ENCODE measurements around the gene GOLGA7B.
"Not testable (repeated sequence)": the region's sequence is repeated elsewhere in the genome, so short reads cannot be mapped to it uniquely, and the experiment has no call there.

The GOLGA7B gene

GRCh38 chr10:97830064-97830463 is 19.6 kb upstream of the GOLGA7B start:
- FAIRE-seq (no peak), DNase-seq (ENCODE audit: insufficient read length, low spot score) (no peak)

- FAIRE-seq (no peak), DNase-seq (ENCODE audit: insufficient read length, low spot score) (no peak)
Measured at GRCh38 chr10:97831259-97831658, 18.4 kb upstream of the GOLGA7B start.

GRCh38 chr10:97836446-97836845 is 13.2 kb upstream of the GOLGA7B start:
- FAIRE-seq (no peak), DNase-seq (ENCODE audit: insufficient read length, low spot score) (no peak)

GRCh38 chr10:97838091-97838490 is 11.6 kb upstream of the GOLGA7B start:
- FAIRE-seq: no peak
- DNase-seq (ENCODE audit: insufficient read length, low spot score): no peak

GRCh38 chr10:97841166-97841565 is 8.5 kb upstream of the GOLGA7B start:
- not testable (repeated sequence) for FAIRE-seq

GRCh38 chr10:97842114-97842513 is 7.5 kb upstream of the GOLGA7B start:
- FAIRE-seq; DNase-seq (ENCODE audit: insufficient read length, low spot score): not testable (repeated sequence)

More at GRCh38 chr10:97841166-97841565, 8.5 kb upstream of the GOLGA7B start:
- DNase-seq (ENCODE audit: insufficient read length, low spot score): not testable (repeated sequence)

GRCh38 chr10:97842656-97843280 is 6.9 kb upstream of the GOLGA7B start:
- no peak for FAIRE-seq
- no peak for DNase-seq (ENCODE audit: insufficient read length, low spot score)

DNA sequence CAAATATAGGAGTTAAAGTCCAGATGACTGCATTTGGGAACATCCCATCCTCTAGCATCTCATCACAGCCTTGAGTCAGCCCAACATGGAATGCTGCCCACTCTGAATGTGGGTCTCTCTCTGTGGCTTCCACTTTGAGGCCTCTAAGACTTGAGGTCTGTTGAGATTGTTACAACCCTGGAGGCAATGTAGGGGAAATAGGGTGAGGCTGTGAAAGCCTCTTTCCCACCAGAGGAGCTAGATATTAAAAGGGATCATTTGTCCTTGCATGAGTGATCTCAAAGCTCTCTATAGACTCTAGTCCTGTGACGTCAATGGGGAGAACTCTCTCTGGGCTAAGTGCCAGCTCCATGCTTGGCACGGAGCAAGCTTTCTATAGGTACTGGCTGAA is 6.4 kb upstream of the GOLGA7B start:
- DNase-seq (ENCODE audit: insufficient read length, low spot score) (no peak), FAIRE-seq (no peak)

- DNase-seq (ENCODE audit: insufficient read length, low spot score); FAIRE-seq: not testable (repeated sequence)
Measured at GRCh38 chr10:97843972-97844371, 5.7 kb upstream of the GOLGA7B start.

GRCh38 chr10:97844678-97845077 is 5.0 kb upstream of the GOLGA7B start:
- FAIRE-seq: no peak

DNA sequence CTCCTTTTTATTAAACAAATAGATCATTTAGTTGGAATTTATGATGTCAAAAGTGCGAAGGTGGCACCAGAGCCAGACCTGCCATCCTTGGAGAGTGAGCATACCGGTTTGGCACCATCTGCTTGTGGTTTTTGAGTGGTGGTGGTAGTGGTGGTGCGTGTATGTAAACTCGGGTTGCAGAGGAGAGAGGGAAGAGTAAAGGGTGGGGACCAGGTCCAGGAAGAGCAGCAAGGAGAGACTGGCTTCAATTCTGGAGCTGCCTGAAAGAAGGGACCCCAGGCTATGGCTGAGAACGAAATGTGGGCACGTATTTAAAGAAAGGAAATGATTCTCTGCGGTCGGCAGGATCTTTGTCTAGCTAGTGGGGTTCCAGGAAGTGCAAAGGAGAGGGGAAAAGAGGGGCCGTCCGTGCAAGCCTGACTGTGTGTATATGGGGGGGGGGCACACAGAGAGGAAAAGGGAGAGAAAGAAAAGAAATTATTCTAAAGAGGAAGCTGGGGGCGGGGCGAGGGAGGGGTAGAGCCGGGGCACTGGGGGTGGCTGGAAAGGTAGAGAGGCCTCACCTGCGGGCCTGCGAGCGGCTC is 448 bp upstream of the GOLGA7B start:
- DNase-seq (ENCODE audit: insufficient read length, low spot score) (no peak), FAIRE-seq (no peak)

More at GRCh38 chr10:97844678-97845077, 5.0 kb upstream of the GOLGA7B start:
- DNase-seq (ENCODE audit: insufficient read length, low spot score): no peak

DNA sequence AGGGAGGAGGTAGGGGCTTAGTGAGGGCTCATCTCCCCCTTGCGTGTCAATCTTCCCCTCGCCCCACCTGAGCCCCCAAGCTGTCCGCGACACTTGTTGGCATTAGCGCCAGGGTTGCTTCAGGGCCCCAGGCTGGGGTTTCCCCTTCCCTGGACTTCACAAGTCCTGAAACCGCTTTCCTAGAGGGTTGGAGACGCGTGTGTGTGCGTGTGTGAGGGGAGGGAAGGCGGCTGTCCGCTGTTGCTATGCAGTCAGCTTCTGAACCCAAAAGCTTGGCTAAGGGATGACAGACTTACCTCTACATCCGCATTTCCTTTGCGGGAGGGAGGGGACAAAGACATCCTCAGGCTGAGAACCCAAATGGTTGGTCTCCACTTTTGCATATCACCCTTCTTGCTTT is 803 bp downstream of the GOLGA7B start:
- DNase-seq (ENCODE audit: insufficient read length, low spot score): no peak
- FAIRE-seq: no peak

GRCh38 chr10:97851341-97852001 is 1.8 kb downstream of the GOLGA7B start:
- FAIRE-seq (no peak), DNase-seq (ENCODE audit: insufficient read length, low spot score) (no peak)

GRCh38 chr10:97852277-97852676 is 2.6 kb downstream of the GOLGA7B start:
- FAIRE-seq (no peak), DNase-seq (ENCODE audit: insufficient read length, low spot score) (no peak)

DNA sequence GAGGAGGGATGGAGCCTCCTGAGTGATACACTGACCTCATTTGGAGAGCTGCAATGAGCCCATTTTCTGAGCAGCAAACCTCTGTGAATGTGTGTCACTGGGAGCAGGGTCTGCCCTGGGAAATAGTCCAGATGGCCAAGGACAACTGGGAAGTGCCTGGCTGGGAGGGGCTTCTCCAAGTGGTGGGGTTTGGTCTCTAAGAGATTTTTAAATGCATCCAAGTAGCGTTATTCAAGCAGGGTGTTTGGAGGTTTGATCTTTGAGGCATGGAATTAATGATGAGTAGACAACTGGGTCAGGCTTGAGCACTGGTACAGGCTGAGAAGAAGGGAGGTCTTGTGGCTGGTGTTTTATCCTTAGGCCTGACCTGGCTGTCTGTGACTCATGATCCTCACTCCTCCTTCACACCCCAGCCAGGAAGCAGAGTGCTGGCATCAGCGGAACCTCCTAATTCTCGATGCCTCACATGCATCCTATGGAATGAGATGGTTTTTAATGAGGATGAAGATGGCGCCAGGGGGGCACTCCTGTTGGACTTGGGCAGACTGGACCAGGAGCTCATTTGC is 3.3 kb downstream of the GOLGA7B start:
- FAIRE-seq (no peak), DNase-seq (ENCODE audit: insufficient read length, low spot score) (no peak)

GRCh38 chr10:97854743-97855142 is 5.1 kb downstream of the GOLGA7B start:
- no peak for FAIRE-seq
- no peak for DNase-seq (ENCODE audit: insufficient read length, low spot score)

GRCh38 chr10:97858001-97858439 is 8.4 kb downstream of the GOLGA7B start:
- FAIRE-seq (no peak), DNase-seq (ENCODE audit: insufficient read length, low spot score) (no peak)

GRCh38 chr10:97861097-97861750 is 11.6 kb downstream of the GOLGA7B start:
- FAIRE-seq (peak; percentile 83), DNase-seq (ENCODE audit: insufficient read length, low spot score) (peak; percentile 81)

GRCh38 chr10:97861924-97862323 is 12.3 kb downstream of the GOLGA7B start:
- FAIRE-seq (no peak), DNase-seq (ENCODE audit: insufficient read length, low spot score) (no peak)

DNA sequence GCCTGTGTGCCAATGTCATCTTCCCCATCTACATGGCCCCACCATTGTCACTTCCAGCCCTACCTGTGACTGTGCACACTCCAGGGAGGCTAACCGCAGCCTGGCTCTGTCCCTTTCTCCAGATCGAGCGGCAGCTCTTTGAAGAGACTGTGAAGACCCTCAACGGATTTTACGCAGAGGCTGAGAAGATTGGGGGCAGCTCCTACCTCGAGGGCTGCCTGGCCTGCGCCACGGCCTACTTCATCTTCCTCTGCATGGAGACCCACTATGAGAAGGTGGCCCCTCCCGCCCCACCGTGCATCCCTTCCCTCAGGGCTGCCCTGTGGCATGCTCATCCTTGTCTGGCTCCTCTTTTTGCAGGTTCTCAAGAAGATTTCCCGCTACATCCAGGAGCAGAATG is 14.2 kb downstream of the GOLGA7B start:
- DNase-seq (ENCODE audit: insufficient read length, low spot score) (no peak), FAIRE-seq (no peak)

- FAIRE-seq: no peak
- DNase-seq (ENCODE audit: insufficient read length, low spot score): no peak
Measured at GRCh38 chr10:97865488-97865887, 15.8 kb downstream of the GOLGA7B start.
